D721Med (cell line): Measurements from ENCODE around the gene SHC2.

Source experiments
- DNase-seq: peaks from one replicate; pipeline ENCODE4 v3.0.0; 2011; ENCODE audit warnings: low spot score; ENCODE audit not compliant: insufficient read length
- FAIRE-seq: peaks from 2 replicates; lab custom pipeline; 2011; peaks lifted over from hg19 to GRCh38; lab: Jason Lieb, UNC
- TF ChIP-seq, protein P1 (sequence below): IDR thresholded peaks from 2 replicates; pipeline ENCODE4 v1.5.1; 2012; ENCODE audit warnings: mild to moderate bottlenecking, control low read depth; ENCODE audit not compliant: insufficient read depth; ENCODE audit errors: missing control alignments

SHC2 gene

DNA sequence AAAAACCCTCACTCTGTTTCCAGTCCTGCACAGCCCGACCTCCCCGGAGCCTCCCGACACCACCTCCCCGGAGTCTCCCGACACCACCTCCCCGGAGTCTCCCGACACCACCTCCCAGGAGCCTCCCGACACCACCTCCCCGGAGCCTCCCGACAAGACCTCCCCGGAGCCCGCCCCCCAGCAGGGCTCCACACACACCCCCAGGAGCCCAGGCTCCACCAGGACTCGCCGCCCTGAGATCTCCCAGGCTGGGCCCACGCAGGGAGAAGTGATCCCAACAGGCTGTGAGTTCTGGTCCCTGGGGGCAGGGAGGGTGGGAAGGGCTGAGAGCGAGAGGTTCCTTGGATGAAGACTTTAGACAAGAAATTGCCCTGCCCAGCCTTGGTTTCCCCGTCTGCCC is 40.8 kb upstream of the SHC2 start:
- TF ChIP-seq, protein P1, sequence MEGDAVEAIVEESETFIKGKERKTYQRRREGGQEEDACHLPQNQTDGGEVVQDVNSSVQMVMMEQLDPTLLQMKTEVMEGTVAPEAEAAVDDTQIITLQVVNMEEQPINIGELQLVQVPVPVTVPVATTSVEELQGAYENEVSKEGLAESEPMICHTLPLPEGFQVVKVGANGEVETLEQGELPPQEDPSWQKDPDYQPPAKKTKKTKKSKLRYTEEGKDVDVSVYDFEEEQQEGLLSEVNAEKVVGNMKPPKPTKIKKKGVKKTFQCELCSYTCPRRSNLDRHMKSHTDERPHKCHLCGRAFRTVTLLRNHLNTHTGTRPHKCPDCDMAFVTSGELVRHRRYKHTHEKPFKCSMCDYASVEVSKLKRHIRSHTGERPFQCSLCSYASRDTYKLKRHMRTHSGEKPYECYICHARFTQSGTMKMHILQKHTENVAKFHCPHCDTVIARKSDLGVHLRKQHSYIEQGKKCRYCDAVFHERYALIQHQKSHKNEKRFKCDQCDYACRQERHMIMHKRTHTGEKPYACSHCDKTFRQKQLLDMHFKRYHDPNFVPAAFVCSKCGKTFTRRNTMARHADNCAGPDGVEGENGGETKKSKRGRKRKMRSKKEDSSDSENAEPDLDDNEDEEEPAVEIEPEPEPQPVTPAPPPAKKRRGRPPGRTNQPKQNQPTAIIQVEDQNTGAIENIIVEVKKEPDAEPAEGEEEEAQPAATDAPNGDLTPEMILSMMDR = no peak
- FAIRE-seq = no peak
- no peak for DNase-seq

DNA sequence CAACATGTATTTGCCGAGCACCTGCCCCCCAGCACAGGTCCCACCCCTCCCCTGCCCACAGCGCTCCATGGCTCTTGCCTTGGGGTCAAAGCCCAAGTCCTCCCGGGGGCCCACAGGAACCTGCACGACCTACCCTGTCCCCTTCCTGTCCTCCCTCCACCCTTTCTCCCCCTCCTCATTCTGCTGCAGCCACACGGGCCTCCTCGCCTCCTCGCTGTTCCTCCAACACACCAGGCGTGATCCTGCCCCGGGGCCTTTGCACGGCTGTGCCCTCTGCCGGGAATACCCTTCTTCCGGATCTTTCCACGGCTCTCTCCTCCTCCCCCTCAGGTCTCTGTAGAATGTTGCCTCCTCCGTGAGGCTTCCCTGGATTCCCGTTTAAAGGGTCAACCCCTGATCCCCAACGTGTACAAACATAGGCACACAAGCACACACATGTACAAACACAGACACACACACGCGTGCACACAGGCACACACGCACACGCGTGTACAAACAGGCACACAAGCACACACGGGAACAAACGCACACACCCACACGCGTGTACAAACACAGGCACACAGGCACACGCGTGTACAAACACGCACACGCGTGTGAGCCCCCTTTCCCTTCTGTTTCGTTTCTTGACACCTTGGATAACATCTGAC is 38.3 kb upstream of the SHC2 start:
- TF ChIP-seq, protein P1 = no peak
- no peak for DNase-seq
- FAIRE-seq = no peak

DNA sequence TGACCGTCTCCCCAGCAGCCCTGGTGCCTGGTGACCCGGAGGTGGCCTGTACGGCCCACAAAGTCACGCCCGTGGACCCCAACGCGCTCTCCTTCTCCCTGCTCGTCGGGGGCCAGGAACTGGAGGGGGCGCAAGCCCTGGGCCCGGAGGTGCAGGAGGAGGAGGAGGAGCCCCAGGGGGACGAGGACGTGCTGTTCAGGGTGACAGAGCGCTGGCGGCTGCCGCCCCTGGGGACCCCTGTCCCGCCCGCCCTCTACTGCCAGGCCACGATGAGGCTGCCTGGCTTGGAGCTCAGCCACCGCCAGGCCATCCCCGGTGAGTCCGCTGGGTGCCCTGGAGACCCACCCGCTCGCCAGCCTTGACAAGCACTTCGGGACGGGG is 37.7 kb upstream of the SHC2 start:
- DNase-seq (no peak), FAIRE-seq (no peak)

DNA sequence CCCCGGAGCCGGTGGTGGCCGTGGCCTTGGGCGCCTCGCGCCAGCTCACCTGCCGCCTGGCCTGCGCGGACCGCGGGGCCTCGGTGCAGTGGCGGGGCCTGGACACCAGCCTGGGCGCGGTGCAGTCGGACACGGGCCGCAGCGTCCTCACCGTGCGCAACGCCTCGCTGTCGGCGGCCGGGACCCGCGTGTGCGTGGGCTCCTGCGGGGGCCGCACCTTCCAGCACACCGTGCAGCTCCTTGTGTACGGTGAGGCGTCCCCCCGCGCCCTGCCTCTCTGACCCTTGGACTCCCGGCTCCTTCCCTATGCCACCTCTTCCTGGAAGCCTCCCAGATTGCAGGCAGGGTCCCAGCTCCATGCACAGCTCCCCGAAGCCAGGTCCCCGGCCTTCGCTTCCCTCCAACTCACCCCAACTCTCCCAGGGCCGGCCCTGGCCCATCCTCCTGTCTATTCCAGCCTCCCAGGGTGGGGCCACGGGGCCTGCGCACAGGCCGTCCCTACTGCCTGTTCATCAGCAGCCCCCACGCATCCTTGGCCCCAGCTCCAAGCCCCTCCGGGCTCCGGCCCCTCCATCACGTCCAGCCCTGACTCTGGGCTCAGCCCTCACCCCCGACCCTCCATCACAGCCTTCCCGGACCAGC is 37.2 kb upstream of the SHC2 start:
- DNase-seq (no peak), FAIRE-seq (no peak)
- TF ChIP-seq, protein P1 = no peak

More for the DNA sequence above, 37.7 kb upstream of the SHC2 start:
- TF ChIP-seq, protein P1 = no peak

DNA sequence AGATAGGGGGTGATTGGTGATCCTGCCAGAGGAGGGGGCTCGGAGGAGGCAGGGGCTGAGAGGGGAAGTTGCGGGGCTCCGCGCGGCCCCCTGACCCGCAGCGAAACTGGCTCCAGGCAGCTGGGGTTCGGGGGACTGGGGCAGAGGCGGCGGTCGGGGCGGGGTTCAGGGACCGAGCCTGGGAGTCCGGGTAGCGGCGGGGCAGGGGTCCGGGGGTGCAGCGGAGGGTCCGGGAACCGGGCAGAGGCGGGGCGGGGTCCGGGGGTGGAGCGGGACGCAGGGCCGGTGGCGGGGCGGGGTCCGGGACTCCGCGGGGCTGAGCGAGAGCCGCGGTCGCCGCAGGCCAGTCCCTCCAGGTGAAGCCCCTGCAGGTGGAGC is 36.6 kb upstream of the SHC2 start:
- DNase-seq = no peak
- TF ChIP-seq, protein P1 = no peak

DNA sequence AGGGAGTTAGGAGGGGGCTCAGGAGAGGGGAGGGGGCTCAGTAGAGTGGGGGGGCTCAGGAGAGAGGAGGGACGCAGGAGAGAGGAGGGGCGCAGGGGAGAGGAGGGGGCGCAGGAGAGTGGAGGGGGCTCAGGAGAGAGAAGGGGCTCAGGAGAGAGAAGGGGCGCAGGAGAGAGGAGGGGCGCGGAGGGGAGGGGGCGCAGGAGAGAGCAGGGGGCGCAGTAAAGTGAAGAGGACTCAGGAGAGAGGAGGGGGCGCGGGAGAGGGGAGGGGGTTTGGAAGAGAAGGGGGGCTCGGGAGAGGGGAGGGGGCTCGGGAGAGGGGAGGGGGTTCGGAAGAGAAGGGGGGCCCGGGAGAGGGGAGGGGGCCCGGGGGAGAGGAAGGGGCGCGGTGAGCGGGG is 36.2 kb upstream of the SHC2 start:
- DNase-seq = no peak
- TF ChIP-seq, protein P1 = no peak
- FAIRE-seq = no peak

More for the DNA sequence above, 36.6 kb upstream of the SHC2 start:
- FAIRE-seq = no peak

DNA sequence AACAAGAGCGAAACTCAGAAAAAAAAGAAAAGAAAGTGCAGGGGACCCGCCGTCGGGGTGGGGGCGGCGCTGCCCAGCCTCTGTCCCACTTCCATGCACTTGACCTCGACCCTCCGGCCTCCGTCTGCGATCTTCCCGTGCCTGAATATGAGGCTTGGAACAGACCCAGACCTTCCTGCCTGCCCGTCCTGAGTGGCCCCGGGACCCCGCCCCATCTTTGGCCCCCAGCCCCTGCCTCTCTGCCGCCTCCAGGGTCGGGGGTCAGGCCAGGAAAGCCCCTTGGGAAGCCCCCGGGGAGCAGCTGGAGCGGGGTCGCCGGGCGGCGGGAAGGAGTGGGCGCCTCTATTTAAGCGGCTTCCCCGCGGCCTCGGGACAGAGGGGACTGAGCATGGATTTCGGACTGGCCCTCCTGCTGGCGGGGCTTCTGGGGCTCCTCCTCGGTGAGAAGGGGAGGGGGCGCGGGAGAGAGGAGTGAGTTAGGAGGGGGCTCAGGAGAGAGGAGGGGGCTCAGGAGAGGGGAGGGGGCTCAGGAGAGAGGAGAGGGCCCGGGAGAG is 35.4 kb upstream of the SHC2 start, which contains the start of gene MADCAM1:
MADCAM1 (plus strand) TSS at position 375 of the 554 bp plus-strand sequence; CDS start at position 389, 14 bp downstream.
- DNase-seq (no peak), FAIRE-seq (no peak)
- TF ChIP-seq, protein P1 = no peak
